ENCODE measurements around the gene SCCPDH.
"Not testable (repeated sequence)": the region's sequence is repeated elsewhere in the genome, so short reads cannot be mapped to it uniquely, and the experiment has no call there.

DNA sequence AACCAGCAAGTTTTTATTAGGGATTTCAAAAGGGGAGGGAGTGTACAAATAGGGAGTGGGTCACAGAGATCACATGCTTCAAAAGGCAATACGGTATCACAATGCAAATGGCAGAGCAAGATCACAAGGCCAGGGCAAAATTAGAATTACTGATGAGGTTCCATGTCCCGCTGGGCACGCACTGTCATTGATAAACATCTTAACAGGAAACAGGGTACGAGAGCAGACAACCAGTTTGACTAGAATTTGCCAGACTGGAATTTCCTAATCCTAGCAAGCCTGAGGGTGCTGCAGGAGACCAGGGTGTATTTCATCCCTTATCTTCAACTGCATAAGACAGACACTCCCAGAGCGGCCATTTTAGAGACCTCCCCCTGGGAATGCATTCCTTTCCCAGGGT, 4.8 kb downstream of the SCCPDH start:
- not testable (repeated sequence) for TF ChIP-seq POLR2A (IDR thresholded peaks at IDR 0.05)
- TF ChIP-seq, protein P1, sequence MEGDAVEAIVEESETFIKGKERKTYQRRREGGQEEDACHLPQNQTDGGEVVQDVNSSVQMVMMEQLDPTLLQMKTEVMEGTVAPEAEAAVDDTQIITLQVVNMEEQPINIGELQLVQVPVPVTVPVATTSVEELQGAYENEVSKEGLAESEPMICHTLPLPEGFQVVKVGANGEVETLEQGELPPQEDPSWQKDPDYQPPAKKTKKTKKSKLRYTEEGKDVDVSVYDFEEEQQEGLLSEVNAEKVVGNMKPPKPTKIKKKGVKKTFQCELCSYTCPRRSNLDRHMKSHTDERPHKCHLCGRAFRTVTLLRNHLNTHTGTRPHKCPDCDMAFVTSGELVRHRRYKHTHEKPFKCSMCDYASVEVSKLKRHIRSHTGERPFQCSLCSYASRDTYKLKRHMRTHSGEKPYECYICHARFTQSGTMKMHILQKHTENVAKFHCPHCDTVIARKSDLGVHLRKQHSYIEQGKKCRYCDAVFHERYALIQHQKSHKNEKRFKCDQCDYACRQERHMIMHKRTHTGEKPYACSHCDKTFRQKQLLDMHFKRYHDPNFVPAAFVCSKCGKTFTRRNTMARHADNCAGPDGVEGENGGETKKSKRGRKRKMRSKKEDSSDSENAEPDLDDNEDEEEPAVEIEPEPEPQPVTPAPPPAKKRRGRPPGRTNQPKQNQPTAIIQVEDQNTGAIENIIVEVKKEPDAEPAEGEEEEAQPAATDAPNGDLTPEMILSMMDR (IDR thresholded peaks at IDR 0.05) = not testable (repeated sequence)
